Body of pancreas (tissue), 4 donors: ENCODE measurements around the gene PRDM8. TPM values are rescaled to one million over a fixed set of nuclear protein-coding genes. Genes with fewer than 3 reads are reported as not detected.

ENCODE experiments used
- ATAC-seq: fragments of 150-250 bp; one replicate; pipeline ENCODE4 v1.9.1; 2016
- DNase-seq, 4 donors: peaks; one replicate each; pipeline ENCODE4 v3.0.0-alpha.2; 2019
- H3K27ac ChIP-seq, 4 donors: fragments of 200-600 bp; sonication (generic); 1 replicate in 3 of 4; 2 replicates in 1 of 4; pipeline versions ENCODE4 v1.5.1 to v1.6.1; 2016 to 2019; ENCODE audit warnings: mild to moderate bottlenecking in 1 of 4, mixed read lengths in 1 of 4, moderate library complexity in 1 of 4
- H3K27me3 ChIP-seq, 2 donors: fragments of 200-600 bp; sonication (generic); one replicate each; pipeline ENCODE4 v1.6.0; 2016; ENCODE audit warnings: mild to moderate bottlenecking in 1 of 2
- H3K36me3 ChIP-seq, 2 donors: fragments of 200-600 bp; sonication (generic); replicated peaks in 1 of 2; 2 replicates each; pipeline ENCODE4 v1.5.1; 2016; ENCODE audit warnings: low read depth in 2 of 2; ENCODE audit not compliant: insufficient read depth in 1 of 2
- H3K4me1 ChIP-seq: fragments of 200-600 bp; sonication (generic); one replicate; pipeline ENCODE4 v1.6.0; 2016
- H3K4me3 ChIP-seq, 2 donors: fragments of 200-600 bp; sonication (generic); 1 replicate in 1 of 2; 2 replicates in 1 of 2; pipeline ENCODE4 v1.5.1; 2016 to 2019
- H3K9me3 ChIP-seq, 3 donors: fragments of 200-600 bp; sonication (generic); 1 replicate in 2 of 3; 2 replicates in 1 of 3; pipeline ENCODE4 v1.5.1; 2016
- CTCF ChIP-seq, 7 experiments: fragments of 450-650 bp in 4 of 7; fragments of 200-600 bp in 3 of 7; sonication (generic) in 3 of 7; IDR thresholded peaks; one replicate each; pipeline ENCODE4 v1.5.1; 2016 to 2019; ENCODE audit warnings: antibody characterized with exemption in 7 of 7
- POLR2A ChIP-seq, 3 donors: fragments of 450-650 bp; IDR thresholded peaks; one replicate each; pipeline ENCODE4 v1.6.1; 2016; ENCODE audit warnings: antibody characterized with exemption in 3 of 3, mild to moderate bottlenecking in 2 of 3
- WGBS, 2 donors: methylation state at CpG; one replicate each; pipeline ENCODE4 v1.1.5; 2017; 5-methylcytosine and 5-hydroxymethylcytosine counted together
- intact Hi-C: fragments of 100-400 bp; cut with DNase I; formaldehyde crosslinking; loops from one replicate; pipeline ENCODE4 v1.15.1; 2023
- total RNA-seq, 2 donors: library from RNA; depleted of rRNA; stranded (reverse); fragments of >200 nt; gene quantifications; one replicate each; pipeline ENCODE4 v1.1.0, GENCODE V29; 2016

PRDM8 gene
- total RNA-seq, 2 donors from 2014 or later = 2.6 to 5.9 TPM

DNA sequence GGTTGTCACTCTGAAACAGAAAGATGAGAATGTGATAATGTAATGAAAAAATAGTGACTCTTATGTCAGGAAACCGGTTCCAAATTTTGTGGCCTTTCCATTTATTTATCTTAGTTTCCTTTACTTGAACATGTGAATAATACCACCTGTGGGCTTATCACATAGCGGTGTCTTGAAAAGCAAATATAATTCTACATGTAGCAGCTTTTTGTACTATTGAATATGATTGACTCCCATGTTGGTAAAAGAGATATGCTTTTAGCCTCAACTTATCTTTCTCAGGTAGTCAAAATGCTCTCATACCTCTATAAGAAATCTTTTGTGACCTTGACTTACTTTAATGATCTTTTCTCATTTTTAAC lies 12.0 kb downstream of the PRDM8 start:
- no peak overlapping the region for H3K4me3 ChIP-seq
- peak overlapping the region in 1 of 4 donors; percentile 16 for H3K27ac ChIP-seq
- H3K9me3 ChIP-seq = no peaks in the 10 kb centered on the region
- TF ChIP-seq POLR2A (IDR thresholded peaks at IDR 0.05) (no peak), CTCF (IDR thresholded peaks at IDR 0.05) (no peak)
- 36 to 37% methylated on average over 2 of the region's 2 CpGs for WGBS, 2 donors
- H3K4me1 ChIP-seq = peaks cover 24% of the 10 kb centered on the region
- ATAC-seq (peak; percentile 72), DNase-seq (no peak)
- intact Hi-C loops = no loop called here
- H3K36me3 ChIP-seq = no peaks in the 10 kb centered on the region
- H3K27me3 ChIP-seq = no peaks in the 10 kb centered on the region

DNA sequence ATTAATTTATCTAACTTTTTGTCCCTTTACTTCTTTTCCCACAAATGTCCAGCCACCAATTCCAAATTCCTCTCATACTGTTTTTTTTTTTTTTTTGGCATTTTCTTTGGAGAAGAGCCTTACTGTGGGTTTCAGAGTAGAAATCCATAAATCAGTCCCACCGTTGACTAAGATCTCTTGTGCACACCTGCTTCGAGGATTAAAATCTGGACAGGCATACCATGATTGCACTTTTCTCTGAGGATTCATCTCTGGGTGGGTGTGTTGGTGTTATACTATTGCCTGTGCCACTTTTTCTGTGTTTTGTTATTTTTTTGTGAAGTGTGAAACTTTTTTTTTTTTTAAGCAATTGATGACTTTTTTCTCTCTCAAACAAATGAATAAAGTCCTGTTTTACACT lies 13.2 kb downstream of the PRDM8 start:
- TF ChIP-seq POLR2A (IDR thresholded peaks at IDR 0.05) (no peak), CTCF (IDR thresholded peaks at IDR 0.05) (no peak)
- 41 to 63% methylated on average over 2 of the region's 2 CpGs for WGBS, 2 donors
- H3K9me3 ChIP-seq = no peaks in the 10 kb centered on the region
- ATAC-seq (no peak), DNase-seq (no peak)
- H3K4me3 ChIP-seq = no peak overlapping the region
- H3K36me3 ChIP-seq = no peaks in the 10 kb centered on the region
- no peak overlapping the region for H3K27ac ChIP-seq
- H3K27me3 ChIP-seq = no peaks in the 10 kb centered on the region
- peaks cover 24% of the 10 kb centered on the region for H3K4me1 ChIP-seq
- intact Hi-C loops = loop anchor here (10.0 kb wide), 1 partner anchor 1246 kb away; no protein-coding TSS in a partner anchor

GRCh38 chr4:80213117-80213815 lies 16.0 kb downstream of the PRDM8 start:
- no peak for ATAC-seq
- Histone ChIP-seq H3K9me3 (no peaks in the 10 kb centered on the region), H3K27ac (no peak overlapping the region), H3K27me3 (no peaks in the 10 kb centered on the region), H3K36me3 (no peaks in the 10 kb centered on the region), H3K4me1 (peaks cover 20% of the 10 kb centered on the region), H3K4me3 (no peak overlapping the region)
- TF ChIP-seq POLR2A (IDR thresholded peaks at IDR 0.05) (no peak), CTCF (IDR thresholded peaks at IDR 0.05) (no peak)
- intact Hi-C loops = loop anchor here (10.0 kb wide), 1 partner anchor 1248 kb away; no protein-coding TSS in a partner anchor
- WGBS, 2 donors = 67 to 71% methylated on average over 5 of the region's 5 CpGs
- DNase-seq = no peak

- peaks cover 6% of the 10 kb centered on the region for H3K4me1 ChIP-seq
- intact Hi-C loops = loop anchor here (10.0 kb wide), 1 partner anchor 1251 kb away; no protein-coding TSS in a partner anchor
- ATAC-seq = peak; percentile 59
- no peaks in the 10 kb centered on the region for H3K36me3 ChIP-seq
- no peaks in the 10 kb centered on the region for H3K9me3 ChIP-seq
- TF ChIP-seq POLR2A (IDR thresholded peaks at IDR 0.05) = no peak
- peak; percentile 37 to 71 (median 69) for TF ChIP-seq CTCF (IDR thresholded peaks at IDR 0.05)
- no peak overlapping the region for H3K4me3 ChIP-seq
- DNase-seq = no peak
- H3K27me3 ChIP-seq = no peaks in the 10 kb centered on the region
- H3K27ac ChIP-seq = no peak overlapping the region
- WGBS, 2 donors = 4 to 6% methylated on average over 5 of the region's 5 CpGs
Observed at GRCh38 chr4:80215449-80216052, 18.2 kb downstream of the PRDM8 start.
